ENCODE results near the gene KLHL29.

The KLHL29 gene

GRCh38 chr2:23659773-23660172 is 274.8 kb downstream of the KLHL29 start:
- DNase-seq (ENCODE audit: low read depth): no peak

- no peak for DNase-seq (ENCODE audit: low read depth)
Measured at GRCh38 chr2:23660237-23660636, 275.3 kb downstream of the KLHL29 start.

- DNase-seq (ENCODE audit: low read depth): no peak
Measured at GRCh38 chr2:23661276-23662050, 276.5 kb downstream of the KLHL29 start.

- DNase-seq (ENCODE audit: low read depth): no peak
Measured at GRCh38 chr2:23662466-23662865, 277.5 kb downstream of the KLHL29 start.

DNA sequence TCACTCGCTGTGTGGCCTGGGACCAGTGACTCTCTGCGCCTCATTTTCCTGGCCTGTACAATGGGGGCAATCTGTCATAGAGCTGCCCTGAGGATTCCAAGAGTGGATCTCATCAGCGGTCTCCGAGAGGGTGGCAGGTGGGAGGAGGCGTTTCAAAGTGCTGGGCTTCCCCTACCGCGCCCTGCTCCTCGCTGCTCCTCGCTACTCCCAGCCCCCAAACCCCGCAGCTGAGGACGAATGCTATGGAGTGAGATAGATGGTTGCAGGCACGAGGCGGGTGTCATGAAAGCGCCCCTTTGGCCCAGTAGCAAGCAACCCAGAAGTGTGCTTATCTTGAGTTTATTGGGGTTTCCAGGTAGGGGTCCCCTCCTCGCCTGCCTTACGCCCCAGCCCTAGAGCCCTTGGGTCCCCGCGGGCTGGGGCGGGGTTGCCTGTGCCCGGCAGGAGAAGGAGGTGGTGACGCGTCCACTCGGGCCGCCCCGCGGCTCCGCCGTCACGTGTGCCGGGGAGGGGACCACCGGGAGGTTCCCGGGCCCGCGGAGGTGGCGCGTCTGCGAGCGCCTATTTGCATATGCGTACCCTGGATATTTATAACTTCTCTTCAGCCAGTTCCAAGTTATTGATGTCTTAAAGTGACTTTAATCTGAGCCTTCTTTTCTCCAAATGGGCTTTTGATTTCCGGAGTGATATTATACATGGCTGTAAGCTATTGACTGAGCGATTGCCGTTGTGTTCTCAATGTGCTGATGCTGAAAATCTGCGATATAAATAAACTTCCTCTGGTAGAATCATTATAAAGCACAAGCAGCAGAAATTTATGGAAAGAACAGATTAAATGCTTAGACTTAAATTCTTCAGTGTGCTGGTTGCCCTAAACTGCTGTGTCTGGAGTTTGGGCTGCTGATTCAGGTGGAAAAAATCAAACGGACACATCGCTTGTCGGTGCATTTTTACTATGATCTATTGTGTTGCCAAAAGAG is 278.3 kb downstream of the KLHL29 start:
- no peak for DNase-seq (ENCODE audit: low read depth)

DNA sequence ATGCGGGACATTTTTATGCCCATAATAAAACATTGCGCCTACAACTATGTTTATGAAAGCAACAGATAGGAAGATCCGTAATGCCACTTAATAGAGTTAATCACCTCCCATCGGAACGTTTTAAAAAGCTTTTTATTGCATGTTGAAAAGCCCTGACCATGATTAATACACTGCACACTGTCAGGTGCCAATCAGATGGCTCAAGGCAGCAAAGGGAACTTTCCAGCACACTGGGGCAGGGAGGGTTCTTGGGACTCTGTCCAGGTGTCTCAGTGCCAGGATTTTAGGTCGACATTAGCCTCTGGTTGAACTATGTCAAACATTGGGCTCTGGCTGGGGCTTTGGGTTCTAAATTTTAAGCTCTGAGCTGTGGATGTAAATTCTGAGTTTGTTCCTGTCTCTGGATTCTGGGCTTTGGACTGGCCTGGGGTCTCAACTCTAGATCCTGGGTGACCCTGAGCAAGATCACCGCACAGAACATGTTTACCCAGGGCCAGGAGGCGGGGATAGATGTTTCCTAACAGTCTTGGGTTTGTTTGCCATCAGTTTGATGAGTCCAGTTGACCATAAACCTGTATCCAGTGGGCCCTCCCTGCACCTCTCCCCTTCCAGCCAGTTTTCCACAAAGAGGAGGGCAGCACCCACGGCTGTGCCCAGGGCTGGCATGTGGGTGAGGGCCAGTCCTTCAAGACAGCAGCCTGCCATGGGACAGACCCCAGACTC is 279.2 kb downstream of the KLHL29 start:
- DNase-seq (ENCODE audit: low read depth): no peak

- no peak for DNase-seq (ENCODE audit: low read depth)
Measured at GRCh38 chr2:23666241-23666979, 281.4 kb downstream of the KLHL29 start.

GRCh38 chr2:23666980-23667357 is 282.0 kb downstream of the KLHL29 start:
- no peak for DNase-seq (ENCODE audit: low read depth)

GRCh38 chr2:23668756-23669304 is 283.9 kb downstream of the KLHL29 start:
- DNase-seq (ENCODE audit: low read depth): no peak

GRCh38 chr2:23669413-23670244 is 284.6 kb downstream of the KLHL29 start:
- peak; percentile 70 for DNase-seq (ENCODE audit: low read depth)

DNA sequence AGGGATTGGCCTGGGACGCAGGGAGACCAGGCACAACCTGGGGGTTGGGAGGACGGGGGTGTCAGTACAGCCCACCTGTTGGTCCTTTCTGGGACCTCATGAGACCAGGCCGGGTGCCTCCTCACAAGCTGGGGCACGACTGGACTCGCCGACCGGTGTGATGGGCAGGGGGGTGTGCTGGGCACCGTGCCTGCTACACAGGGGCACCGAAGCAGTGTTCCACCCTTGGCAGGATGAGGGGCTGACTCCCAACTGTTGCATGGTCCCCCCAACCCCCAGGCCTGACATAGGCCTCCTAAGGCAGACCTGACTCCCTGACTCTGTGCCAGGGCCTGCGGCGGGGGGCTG is 285.2 kb downstream of the KLHL29 start:
- DNase-seq (ENCODE audit: low read depth): no peak

DNA sequence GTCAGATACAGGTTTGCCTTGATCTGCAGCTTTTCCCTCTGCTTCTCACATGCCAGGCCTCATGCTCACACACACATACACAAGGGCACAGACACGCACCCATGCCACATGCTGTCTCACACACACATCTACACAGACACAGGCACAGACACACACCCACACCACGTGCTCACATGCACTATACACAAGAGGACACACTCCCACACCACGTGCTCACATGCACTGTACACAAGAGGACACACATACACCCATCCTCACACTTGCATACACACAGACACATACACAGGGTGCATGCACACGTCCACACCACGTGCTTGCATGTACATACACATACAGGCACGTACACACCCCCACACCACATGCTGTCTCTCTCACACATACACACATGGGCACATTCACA is 288.1 kb downstream of the KLHL29 start:
- DNase-seq (ENCODE audit: low read depth): no peak

DNA sequence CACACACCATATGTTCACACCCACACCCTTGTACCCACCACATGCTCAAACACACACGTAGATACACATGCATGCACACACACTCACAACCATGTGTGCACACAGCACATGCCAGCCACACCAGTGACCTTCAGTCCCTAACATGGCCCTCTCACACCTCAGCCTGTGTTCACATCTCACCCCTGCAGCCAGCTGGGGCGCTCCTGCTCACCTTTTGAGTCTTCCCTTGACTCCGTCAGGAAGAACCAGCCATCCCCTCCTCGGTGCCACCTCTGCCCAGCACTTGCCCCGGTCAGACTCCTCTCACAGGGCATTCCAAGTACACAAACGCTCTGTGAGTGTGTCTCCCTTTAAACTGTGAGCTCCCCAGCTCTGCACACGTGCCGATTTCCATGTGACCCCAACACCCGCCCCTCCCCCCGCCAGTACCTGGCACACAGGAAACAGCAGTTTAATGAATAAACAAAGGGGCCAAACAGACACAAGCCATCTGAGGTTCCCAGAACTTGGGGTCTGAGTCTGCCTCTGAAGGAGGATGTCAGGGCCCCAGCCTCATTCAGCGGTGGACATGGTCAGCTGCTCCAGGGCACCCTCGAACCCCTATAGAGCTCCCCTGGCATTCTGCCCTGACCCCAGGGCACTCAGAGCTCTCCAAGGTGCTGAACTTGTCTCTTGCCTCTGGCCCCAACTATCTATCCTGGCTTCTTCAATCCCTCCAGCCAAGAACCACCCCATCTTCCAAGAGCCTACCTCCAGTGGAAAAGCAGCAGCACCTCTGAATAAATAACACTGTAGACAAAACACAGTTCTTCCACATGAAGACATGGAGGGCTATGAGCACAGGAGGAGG is 289.1 kb downstream of the KLHL29 start:
- DNase-seq (ENCODE audit: low read depth): peak; percentile 25

DNA sequence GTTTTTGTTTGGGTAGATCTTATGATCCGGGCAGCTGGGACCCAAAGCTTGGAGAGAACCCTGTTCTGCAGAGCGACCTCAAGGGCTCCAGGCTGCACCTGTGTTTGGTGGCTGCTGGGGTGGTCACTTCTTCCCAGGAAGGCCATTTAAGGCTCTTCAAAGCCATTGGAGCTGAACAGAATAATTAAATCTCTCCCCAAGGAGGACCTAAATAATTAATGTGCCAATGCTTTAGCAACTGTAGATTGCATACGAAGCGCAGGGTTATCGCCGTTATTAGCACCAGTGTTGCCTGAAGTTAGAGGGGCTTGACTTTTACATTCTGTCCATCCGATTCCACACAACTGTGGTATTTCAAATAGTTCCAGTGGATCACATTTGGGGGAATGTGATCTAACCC is 290.5 kb downstream of the KLHL29 start:
- no peak for DNase-seq (ENCODE audit: low read depth)

GRCh38 chr2:23677836-23678235 is 292.9 kb downstream of the KLHL29 start:
- DNase-seq (ENCODE audit: low read depth): peak; percentile 32

- no peak for DNase-seq (ENCODE audit: low read depth)
Measured at GRCh38 chr2:23679044-23679443, 294.1 kb downstream of the KLHL29 start.

GRCh38 chr2:23680951-23681350 is 296.0 kb downstream of the KLHL29 start:
- DNase-seq (ENCODE audit: low read depth): no peak

- no peak for DNase-seq (ENCODE audit: low read depth)
Measured at GRCh38 chr2:23681356-23682140, 296.6 kb downstream of the KLHL29 start.

DNA sequence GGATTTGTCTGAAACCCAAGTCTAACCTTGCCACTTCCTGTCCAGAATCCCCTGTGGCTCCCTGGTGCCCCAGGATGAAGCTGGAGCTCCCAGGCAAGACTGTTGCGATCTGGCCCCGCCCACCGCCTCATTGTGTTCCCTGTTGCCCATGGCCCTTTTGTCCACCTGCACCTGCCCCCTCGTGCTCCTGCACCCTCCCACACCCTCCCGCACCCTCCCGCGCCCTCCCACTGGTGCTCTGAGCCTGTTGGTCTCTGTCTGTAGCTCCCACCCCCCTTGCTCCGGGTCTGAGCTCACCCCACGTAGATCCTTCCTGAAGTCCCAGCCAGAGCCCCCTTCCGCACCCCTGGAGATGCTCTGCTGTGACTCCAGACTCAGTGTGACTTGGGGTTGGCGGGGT is 297.5 kb downstream of the KLHL29 start:
- DNase-seq (ENCODE audit: low read depth): no peak
